WTC11 (cell line): ENCODE results near the gene OSBPL10. TPM values are rescaled to one million over a fixed set of nuclear protein-coding genes. Genes with fewer than 3 reads are reported as not detected.

ENCODE experiments used
- ATAC-seq: fragments of 200-7000 bp; cut with Tn5 transposase; 2 replicates; pipeline ENCODE4 v1.10.0; 2021; ENCODE audit warnings: mild to moderate bottlenecking, moderate library complexity
- CTCF ChIA-PET: fragments of 300-600 bp; sonication (Branson Sonifier 250); formaldehyde crosslinking; loops from one replicate; lab custom pipeline; 2021; ENCODE audit warnings: antibody characterized with exemption; lab: Charles Lee
- POLR2A ChIA-PET: fragments of 350-600 bp; sonication (Branson Sonifier 250); formaldehyde crosslinking; loops from one replicate; lab custom pipeline; 2021; ENCODE audit warnings: antibody characterized with exemption; lab: Charles Lee
- DNase-seq: peaks from one replicate; pipeline ENCODE4 v3.0.0; 2021; ENCODE audit warnings: low spot score
- H3K27ac Mint-ChIP-seq: 2 replicates; pipeline ENCODE4 v1.8.0; 2021; ENCODE audit warnings: mixed read lengths
- H3K27me3 Mint-ChIP-seq: 2 replicates; pipeline ENCODE4 v1.8.0; 2021; ENCODE audit warnings: low read depth, mild to moderate bottlenecking, moderate library complexity, mixed read lengths
- H3K36me3 Mint-ChIP-seq: 2 replicates; pipeline ENCODE4 v1.8.0; 2021; ENCODE audit warnings: mixed read lengths
- H3K4me1 Mint-ChIP-seq: 2 replicates; pipeline ENCODE4 v1.8.0; 2022; ENCODE audit warnings: mixed read lengths
- H3K4me3 Mint-ChIP-seq: 2 replicates; pipeline ENCODE4 v1.8.0; 2021; ENCODE audit warnings: mild to moderate bottlenecking, moderate library complexity, mixed read lengths
- H3K9me3 Mint-ChIP-seq: 2 replicates; pipeline ENCODE4 v1.8.0; 2021; ENCODE audit warnings: mixed read lengths
- FOXJ3 ChIP-seq: sonication (generic); formaldehyde crosslinking; IDR thresholded peaks from 2 replicates; pipeline ENCODE4 v1.9.0; 2021; ENCODE audit warnings: missing genetic modification reagents, mild to moderate bottlenecking, borderline replicate concordance
- FOXP1 ChIP-seq: sonication (generic); formaldehyde crosslinking; IDR thresholded peaks from 2 replicates; pipeline ENCODE4 v1.8.0; 2022; ENCODE audit warnings: missing genetic modification reagents, mild to moderate bottlenecking, moderate library complexity, borderline replicate concordance
- GRHL2 ChIP-seq: fragments of 250-450 bp; sonication (Bioruptor Pico); IDR thresholded peaks from 2 replicates; pipeline ENCODE4 v1.8.0; 2022; ENCODE audit warnings: mild to moderate bottlenecking, moderate library complexity; ENCODE audit not compliant: insufficient replicate concordance, severe bottlenecking
- MLX ChIP-seq: sonication (generic); formaldehyde crosslinking; IDR thresholded peaks from 2 replicates; pipeline ENCODE4 v1.8.1; 2023; ENCODE audit warnings: mild to moderate bottlenecking, missing genetic modification reagents, moderate library complexity
- NFATC4 ChIP-seq: fragments of 250-450 bp; sonication (Bioruptor Pico); IDR thresholded peaks from 2 replicates; pipeline ENCODE4 v1.9.0; 2021; ENCODE audit warnings: mild to moderate bottlenecking
- NFE2L1 ChIP-seq: sonication (generic); formaldehyde crosslinking; IDR thresholded peaks from 2 replicates; pipeline ENCODE4 v1.8.1; 2023; ENCODE audit warnings: missing genetic modification reagents
- NR1H2 ChIP-seq: sonication (generic); formaldehyde crosslinking; IDR thresholded peaks from 2 replicates; pipeline ENCODE4 v1.9.0; 2021; ENCODE audit warnings: mild to moderate bottlenecking, moderate library complexity, missing genetic modification reagents
- RORB ChIP-seq: fragments of 250-450 bp; sonication (Bioruptor Pico); IDR thresholded peaks from 2 replicates; pipeline ENCODE4 v1.9.0; 2021; ENCODE audit warnings: mild to moderate bottlenecking
- SMAD3 ChIP-seq: sonication (generic); formaldehyde crosslinking; IDR thresholded peaks from 2 replicates; pipeline ENCODE4 v1.8.0; 2022; ENCODE audit warnings: missing genetic modification reagents, mild to moderate bottlenecking, borderline replicate concordance
- ZNF317 ChIP-seq: sonication (generic); formaldehyde crosslinking; IDR thresholded peaks from 2 replicates; pipeline ENCODE4 v1.8.1; 2023; ENCODE audit warnings: low read depth, mild to moderate bottlenecking, moderate library complexity, missing genetic modification reagents, borderline replicate concordance
- ZNF416 ChIP-seq: fragments of 250-450 bp; sonication (Bioruptor Pico); IDR thresholded peaks from 2 replicates; pipeline ENCODE4 v1.9.0; 2021; ENCODE audit warnings: mild to moderate bottlenecking, inconsistent platforms
- total RNA-seq: library from RNA; stranded (reverse); gene quantifications from 3 replicates; pipeline ENCODE4 v1.2.3, GENCODE V29; 2021
- TF ChIP-seq, protein P1 (sequence below): sonication (generic); formaldehyde crosslinking; IDR thresholded peaks from 2 replicates; pipeline ENCODE4 v1.8.1; 2023; ENCODE audit warnings: mild to moderate bottlenecking, missing genetic modification reagents
- TF ChIP-seq, protein P2 (sequence below): fragments of 250-450 bp; sonication (Bioruptor Pico); conservative IDR thresholded peaks from 2 replicates; pipeline ENCODE4 v1.9.0; 2021; ENCODE audit warnings: mild to moderate bottlenecking
- TF ChIP-seq, protein P3 (sequence below): fragments of 250-450 bp; sonication (Bioruptor Pico); IDR thresholded peaks from 2 replicates; pipeline ENCODE4 v1.9.0; 2021; ENCODE audit warnings: mild to moderate bottlenecking
- TF ChIP-seq, protein P4 (sequence below): fragments of 250-450 bp; sonication (Bioruptor Pico); IDR thresholded peaks from 2 replicates; pipeline ENCODE4 v1.9.0; 2021; ENCODE audit warnings: mild to moderate bottlenecking, borderline replicate concordance

Gene OSBPL10
- total RNA-seq, 1 experiment from 2014 or later: 84.1 TPM

DNA sequence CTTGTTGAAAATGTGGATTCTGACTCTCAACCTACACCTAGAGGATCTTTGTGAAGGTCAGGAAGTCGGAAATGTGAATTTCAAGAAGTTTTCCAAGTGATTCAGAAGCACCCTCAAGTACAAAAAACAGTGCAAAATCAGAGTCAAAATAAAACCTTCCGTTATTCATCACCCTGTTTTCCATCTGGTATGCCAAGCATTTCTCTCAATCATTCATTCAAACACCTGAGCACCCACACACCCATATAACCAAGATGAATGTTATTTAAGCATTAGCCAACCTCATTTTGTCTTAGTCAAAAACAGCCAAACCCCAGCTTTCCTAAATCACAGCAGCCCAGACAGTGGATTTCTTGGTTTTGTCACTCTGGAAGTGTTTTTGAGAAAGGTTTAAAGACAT lies 91.1 kb downstream of the OSBPL10 start:
- H3K4me1 Mint-ChIP-seq: peaks cover 79% of the 10 kb centered on the region
- ChIA-PET POLR2A (no interaction called here), CTCF (no interaction called here)
- ATAC-seq: no peak
- TF ChIP-seq GRHL2 (CRISPR knock-in tag): no peak
- no peak for TF ChIP-seq SMAD3 (CRISPR knock-in tag)
- TF ChIP-seq, protein P1, sequence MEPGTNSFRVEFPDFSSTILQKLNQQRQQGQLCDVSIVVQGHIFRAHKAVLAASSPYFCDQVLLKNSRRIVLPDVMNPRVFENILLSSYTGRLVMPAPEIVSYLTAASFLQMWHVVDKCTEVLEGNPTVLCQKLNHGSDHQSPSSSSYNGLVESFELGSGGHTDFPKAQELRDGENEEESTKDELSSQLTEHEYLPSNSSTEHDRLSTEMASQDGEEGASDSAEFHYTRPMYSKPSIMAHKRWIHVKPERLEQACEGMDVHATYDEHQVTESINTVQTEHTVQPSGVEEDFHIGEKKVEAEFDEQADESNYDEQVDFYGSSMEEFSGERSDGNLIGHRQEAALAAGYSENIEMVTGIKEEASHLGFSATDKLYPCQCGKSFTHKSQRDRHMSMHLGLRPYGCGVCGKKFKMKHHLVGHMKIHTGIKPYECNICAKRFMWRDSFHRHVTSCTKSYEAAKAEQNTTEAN (CRISPR knock-in tag): no peak
- TF ChIP-seq FOXP1 (CRISPR knock-in tag): no peak
- TF ChIP-seq, protein P2, sequence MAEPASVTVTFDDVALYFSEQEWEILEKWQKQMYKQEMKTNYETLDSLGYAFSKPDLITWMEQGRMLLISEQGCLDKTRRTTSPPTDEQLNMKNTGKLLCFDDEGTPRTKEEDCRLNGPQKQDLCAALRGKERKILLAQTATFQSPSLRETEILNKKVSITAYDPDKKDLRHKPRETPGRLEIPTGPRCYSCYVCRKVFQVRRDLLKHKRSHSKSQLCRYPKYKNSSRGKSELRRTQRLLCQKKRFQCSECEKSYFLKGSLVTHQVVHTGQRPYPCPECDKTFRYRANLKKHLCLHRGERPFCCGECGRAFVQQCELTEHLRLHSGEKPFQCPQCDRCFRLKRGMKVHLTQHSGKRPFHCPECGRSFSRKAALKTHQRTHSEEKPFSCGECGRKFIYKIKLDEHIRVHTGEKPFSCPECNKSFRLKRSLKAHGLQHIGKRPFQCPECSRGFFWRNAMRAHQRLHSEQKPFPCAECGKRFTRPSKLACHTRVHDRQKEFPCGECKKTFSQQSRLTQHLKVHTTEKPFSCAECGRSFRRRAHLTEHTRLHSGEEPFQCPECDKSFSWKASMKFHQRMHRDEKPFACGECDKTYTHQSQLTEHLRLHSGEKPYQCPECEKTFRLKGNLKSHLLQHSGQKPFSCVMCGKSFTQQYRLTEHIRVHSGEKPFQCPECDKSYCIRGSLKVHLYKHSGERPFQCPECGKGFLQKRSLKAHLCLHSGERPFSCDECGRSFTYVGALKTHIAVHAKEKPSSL (CRISPR knock-in tag): no peak
- TF ChIP-seq ZNF317: no peak
- no peak for TF ChIP-seq NFATC4 (CRISPR knock-in tag)
- TF ChIP-seq RORB: no peak
- no peak for TF ChIP-seq ZNF416 (CRISPR knock-in tag)
- TF ChIP-seq, protein P3, sequence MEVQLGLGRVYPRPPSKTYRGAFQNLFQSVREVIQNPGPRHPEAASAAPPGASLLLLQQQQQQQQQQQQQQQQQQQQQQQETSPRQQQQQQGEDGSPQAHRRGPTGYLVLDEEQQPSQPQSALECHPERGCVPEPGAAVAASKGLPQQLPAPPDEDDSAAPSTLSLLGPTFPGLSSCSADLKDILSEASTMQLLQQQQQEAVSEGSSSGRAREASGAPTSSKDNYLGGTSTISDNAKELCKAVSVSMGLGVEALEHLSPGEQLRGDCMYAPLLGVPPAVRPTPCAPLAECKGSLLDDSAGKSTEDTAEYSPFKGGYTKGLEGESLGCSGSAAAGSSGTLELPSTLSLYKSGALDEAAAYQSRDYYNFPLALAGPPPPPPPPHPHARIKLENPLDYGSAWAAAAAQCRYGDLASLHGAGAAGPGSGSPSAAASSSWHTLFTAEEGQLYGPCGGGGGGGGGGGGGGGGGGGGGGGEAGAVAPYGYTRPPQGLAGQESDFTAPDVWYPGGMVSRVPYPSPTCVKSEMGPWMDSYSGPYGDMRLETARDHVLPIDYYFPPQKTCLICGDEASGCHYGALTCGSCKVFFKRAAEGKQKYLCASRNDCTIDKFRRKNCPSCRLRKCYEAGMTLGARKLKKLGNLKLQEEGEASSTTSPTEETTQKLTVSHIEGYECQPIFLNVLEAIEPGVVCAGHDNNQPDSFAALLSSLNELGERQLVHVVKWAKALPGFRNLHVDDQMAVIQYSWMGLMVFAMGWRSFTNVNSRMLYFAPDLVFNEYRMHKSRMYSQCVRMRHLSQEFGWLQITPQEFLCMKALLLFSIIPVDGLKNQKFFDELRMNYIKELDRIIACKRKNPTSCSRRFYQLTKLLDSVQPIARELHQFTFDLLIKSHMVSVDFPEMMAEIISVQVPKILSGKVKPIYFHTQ: no peak
- TF ChIP-seq NFE2L1 (CRISPR knock-in tag): no peak
- TF ChIP-seq MLX (CRISPR knock-in tag): no peak
- TF ChIP-seq, protein P4, sequence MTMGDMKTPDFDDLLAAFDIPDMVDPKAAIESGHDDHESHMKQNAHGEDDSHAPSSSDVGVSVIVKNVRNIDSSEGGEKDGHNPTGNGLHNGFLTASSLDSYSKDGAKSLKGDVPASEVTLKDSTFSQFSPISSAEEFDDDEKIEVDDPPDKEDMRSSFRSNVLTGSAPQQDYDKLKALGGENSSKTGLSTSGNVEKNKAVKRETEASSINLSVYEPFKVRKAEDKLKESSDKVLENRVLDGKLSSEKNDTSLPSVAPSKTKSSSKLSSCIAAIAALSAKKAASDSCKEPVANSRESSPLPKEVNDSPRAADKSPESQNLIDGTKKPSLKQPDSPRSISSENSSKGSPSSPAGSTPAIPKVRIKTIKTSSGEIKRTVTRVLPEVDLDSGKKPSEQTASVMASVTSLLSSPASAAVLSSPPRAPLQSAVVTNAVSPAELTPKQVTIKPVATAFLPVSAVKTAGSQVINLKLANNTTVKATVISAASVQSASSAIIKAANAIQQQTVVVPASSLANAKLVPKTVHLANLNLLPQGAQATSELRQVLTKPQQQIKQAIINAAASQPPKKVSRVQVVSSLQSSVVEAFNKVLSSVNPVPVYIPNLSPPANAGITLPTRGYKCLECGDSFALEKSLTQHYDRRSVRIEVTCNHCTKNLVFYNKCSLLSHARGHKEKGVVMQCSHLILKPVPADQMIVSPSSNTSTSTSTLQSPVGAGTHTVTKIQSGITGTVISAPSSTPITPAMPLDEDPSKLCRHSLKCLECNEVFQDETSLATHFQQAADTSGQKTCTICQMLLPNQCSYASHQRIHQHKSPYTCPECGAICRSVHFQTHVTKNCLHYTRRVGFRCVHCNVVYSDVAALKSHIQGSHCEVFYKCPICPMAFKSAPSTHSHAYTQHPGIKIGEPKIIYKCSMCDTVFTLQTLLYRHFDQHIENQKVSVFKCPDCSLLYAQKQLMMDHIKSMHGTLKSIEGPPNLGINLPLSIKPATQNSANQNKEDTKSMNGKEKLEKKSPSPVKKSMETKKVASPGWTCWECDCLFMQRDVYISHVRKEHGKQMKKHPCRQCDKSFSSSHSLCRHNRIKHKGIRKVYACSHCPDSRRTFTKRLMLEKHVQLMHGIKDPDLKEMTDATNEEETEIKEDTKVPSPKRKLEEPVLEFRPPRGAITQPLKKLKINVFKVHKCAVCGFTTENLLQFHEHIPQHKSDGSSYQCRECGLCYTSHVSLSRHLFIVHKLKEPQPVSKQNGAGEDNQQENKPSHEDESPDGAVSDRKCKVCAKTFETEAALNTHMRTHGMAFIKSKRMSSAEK: no peak
- H3K9me3 Mint-ChIP-seq: 0 out of 2 replicates have a peak, but pooled peaks cover 4% of the 10 kb centered on the region
- no peak for DNase-seq
- H3K27ac Mint-ChIP-seq: no peak overlapping the region
- H3K36me3 Mint-ChIP-seq: no peaks in the 10 kb centered on the region
- no peak overlapping the region for H3K4me3 Mint-ChIP-seq
- no peaks in the 10 kb centered on the region for H3K27me3 Mint-ChIP-seq

DNA sequence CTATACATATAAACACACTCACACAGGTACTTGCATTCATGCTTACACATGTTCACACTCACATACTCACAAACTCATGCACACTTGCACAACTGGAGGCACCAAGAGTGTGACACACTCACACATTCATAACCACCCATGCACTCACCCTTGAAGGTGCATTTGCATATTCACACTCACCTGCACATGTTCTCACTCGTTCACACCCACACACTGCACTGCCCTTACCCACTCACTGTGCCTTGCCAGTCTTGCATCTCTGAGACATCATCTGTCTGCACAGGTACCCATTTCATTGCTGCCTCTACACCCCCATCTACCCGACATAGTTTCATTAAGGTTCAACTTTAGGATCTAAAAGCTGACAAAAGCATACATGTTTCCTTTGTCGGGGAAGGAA lies 95.8 kb downstream of the OSBPL10 start:
- TF ChIP-seq NR1H2 (CRISPR knock-in tag): no peak
- TF ChIP-seq FOXJ3 (CRISPR knock-in tag): no peak
- no peak overlapping the region for H3K4me3 Mint-ChIP-seq
- 0 out of 2 replicates have a peak, but pooled peaks cover 2% of the 10 kb centered on the region for H3K36me3 Mint-ChIP-seq
- peak overlapping the region; percentile 43; the same call in 1 of the 2 replicates for H3K27ac Mint-ChIP-seq
- ATAC-seq (no peak), DNase-seq (no peak)
- H3K27me3 Mint-ChIP-seq: no peaks in the 10 kb centered on the region
- ChIA-PET CTCF (no interaction called here), POLR2A (interaction anchor here (0.6 to 1.0 kb wide), 2 partner anchors 23 to 69 kb away, joined by 3 read pairs; no protein-coding TSS in a partner anchor)
- H3K4me1 Mint-ChIP-seq: peaks cover 54% of the 10 kb centered on the region
- H3K9me3 Mint-ChIP-seq: peaks cover 7% of the 10 kb centered on the region; the same call in 1 of the 2 replicates
